T-helper 2 cell (primary cell): ENCODE results near the gene SYNJ2.
"Not testable (repeated sequence)": the region's sequence is repeated elsewhere in the genome, so short reads cannot be mapped to it uniquely, and the experiment has no call there.

Experiments used
- DNase-seq, 5 experiments: peaks; one replicate each; pipeline versions ENCODE4 v3.0.0 to v3.0.0-alpha.2; 2012 to 2022

The SYNJ2 gene

DNA sequence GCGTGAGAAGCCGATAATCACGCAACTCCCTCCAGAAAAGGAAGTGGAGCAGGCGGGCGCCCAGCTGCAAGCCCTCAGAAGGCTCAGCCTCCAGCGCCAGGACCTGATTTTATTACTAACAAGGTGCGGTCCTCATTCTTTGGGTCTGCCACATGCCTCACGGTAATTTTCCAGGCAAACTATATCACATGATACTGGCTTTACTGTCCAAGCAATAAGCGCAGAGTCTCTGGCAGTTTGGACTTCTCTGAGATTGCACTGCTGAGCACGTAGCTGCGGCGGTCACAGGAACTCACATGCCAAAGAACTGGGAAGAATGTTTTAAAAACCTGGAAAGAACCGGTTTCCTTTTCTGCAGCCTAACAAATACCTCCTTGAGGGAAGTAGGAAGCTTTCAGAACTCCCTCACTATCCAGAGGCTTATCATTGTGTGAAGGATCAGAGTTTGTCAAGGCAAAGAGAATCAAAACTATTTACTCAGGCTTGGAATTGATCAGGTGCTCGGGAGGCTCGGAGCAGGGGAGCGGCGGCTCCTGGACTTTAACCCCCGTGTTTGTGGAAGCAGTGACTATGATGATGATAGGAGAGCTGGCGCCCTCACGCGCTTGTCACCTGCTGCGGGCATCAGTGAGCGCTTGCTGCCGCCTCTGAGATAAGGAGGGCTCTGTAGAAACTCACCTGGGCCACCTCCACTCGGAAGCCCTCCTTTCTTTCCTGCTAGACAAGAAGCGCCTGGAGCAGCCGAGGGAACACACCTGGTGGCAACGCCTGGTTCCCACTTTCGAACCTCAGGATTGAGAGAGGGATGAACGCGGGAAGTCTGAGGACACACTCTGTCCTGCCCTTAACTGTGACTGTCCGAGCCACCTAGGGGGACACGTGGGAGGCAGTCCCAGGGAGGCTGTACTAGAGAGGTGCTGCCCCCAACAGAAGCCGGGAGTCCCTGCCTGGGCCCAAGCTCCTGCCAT is 27.2 kb upstream of the SYNJ2 start:
- DNase-seq = no peak

DNA sequence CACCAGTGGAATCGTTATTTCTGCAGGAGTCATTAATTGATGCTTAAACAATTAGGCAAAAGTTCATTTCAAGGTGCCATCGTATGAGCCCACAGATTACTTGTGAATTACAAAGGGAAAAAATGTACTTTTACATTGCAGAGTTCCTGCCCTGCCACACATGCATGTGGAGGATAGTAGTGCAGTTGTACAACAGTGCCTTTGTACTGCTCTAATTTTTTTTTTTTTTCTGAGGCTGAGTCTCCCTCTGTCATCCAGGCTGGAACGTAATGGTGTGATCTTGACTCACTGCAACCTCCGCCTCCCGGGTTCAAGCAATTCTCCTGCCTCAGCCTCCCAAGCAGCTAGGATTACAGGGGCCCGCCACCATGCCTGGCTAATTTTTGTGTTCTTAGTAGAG is 26.0 kb upstream of the SYNJ2 start:
- no peak for DNase-seq

DNA sequence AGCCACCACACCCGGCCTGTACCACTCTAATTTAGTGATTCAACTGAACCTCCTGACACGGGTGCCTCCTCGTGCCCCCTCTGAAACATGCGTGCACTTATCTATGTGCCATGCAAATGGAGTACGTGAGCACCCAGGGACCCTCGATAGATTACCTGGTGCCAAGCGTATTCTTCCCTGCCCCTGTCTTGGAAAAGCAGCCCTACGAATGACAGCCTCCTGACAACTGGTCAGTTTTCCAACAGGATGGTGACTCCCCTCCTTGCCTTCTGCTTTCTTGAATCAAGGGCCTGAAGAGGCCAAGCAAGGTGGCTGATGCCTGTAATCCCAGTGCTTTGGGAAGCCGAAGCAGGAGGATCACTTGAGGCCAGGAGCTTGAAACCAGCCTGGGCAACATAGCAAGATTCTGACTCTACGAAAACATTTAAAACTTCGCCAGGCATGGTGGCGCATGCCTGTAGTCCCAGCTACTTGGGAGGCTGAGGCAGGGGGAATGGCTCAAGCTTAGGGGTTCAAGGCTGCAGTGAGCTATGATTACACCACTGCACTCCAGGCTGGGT is 25.4 kb upstream of the SYNJ2 start:
- no peak for DNase-seq

DNA sequence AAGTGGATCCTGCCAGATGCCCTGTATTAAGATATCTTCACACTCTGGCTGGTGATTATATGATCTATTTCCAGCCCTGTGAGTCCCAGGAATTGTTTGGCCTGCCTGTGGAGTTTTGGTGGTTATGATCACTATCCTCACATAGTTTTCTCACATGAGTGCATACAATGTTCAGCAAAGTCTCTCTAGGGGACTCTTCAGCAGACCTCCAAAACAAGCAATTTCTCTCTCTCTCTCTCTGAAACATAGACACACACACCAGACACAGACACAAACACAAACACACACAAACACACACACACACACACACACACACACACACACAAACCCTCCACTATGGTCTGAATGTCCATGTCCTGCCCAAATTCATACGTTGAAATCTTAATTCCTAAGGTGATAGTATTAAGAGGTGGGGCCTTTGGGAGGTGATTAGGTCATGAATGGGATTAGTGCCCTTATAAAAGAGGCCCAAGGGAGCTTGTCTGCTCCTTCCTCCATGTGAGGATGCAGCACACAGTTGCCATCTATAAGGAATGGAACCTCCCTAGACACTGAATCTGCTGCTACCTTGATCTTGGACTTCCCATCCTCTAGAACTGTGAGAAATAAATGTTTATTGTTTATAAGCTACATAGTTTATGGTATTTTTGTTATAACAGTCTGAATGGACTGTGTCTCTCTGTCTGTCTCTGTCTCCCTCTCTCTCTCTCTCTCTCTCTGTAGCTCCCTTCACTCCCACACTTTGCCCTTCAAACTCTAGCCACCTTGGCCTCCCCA is 22.0 kb upstream of the SYNJ2 start:
- no peak for DNase-seq

DNA sequence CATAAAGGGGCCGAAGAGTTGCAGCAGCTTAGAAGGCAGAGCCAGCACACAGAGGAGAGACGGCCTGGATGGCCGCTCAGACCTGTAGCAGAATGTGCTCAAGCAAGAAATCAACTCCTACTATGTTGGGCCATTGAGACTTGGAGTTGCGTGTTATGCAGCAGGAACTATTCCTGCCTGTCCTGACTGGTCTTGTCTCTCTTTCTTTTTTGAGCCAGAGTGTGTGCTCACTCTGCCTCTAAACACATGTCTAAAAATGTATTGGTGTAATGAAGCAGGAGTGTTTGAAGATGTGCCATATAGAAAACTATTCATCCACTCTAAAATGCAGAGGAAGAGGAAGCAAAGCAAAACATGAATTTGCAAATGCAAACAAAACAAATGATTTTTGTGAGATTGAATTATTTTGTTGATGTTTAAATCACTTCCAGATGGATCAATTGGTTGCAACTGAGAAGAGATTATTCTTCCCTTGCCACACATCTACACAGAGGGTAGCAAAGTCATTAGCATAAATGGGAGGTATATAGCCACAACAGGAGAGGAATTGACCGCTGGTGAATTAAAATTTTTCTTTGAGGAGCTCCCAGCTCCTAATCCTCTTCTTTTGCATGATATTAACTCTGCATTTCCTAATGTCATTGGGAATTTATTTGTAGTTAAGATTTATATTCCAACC is 20.4 kb upstream of the SYNJ2 start:
- no peak for DNase-seq

GRCh38 chr6:157961832-157962575 is 19.7 kb upstream of the SYNJ2 start:
- no peak for DNase-seq

DNA sequence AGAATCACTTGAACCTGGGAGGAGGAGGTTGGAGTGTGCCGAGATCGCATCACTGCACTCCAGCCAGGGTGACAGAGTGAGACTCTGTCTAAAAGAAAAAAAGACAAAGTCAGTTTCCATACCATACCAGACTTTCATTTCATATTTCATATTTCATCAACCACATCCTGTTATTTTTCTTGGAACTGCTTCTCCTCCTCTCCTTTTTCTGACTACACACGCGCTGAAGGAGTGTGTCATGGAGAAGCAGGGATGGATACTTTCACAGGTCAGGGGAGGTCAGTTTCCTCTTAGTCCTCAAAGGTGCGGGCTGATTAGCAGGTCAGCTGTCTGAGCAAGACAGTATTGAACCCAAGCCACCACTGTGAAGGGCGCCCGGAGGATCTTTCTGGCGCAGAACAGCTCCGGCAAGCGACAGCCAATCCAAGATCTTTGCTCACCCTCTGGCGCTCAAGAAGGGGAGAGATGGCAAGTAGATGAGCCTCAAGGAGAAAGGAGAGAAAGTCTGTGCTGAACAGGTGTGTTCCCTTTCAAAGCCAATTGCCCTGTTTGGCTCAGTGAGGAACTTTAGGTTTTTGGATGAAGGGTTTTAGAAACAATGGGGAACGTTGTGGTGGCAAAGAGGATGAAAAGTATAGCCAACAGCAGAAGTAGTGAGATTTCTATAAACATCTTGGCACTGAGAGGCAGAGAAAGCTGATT is 18.9 kb upstream of the SYNJ2 start:
- DNase-seq = peak in 1 of 5 experiments; percentile 33

DNA sequence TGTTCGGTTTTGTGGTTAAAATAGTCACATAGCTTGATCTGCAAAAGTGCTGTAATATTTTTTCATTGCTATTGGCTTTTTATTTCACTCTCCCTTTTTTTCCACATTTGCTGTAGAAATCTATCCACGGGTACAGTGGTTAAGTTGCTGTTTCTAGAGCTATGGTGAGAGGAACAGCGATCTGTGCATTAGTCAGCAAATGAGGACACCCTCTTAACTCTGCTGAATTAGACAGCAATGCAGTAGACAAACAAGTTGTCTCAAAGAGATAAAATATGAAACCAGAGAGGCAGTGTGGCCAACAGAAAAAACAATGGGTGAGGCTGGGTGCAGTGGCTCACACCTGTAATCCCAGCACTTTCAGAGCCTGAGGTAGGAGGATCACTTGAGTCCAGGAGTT is 17.6 kb upstream of the SYNJ2 start:
- DNase-seq = no peak

DNA sequence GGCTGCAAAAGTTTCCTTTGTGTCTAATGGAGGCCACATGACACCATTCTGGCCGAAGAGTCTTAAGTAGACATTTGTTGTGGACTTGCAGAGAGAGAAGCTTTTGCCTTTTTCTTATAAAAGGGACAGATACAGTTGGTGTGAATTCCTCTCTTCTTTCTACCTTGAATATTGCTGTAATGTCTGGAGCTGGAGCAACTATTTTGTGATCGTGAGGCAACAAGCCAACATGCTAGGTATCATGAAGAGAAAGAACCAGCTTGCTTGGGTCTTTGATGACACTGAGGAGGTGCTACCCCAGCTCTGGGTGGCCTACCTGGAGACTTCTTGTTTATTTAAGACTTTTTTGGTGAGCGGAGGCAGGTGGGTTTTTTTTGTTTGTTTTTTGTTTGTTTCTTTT is 16.3 kb upstream of the SYNJ2 start:
- DNase-seq = no peak

DNA sequence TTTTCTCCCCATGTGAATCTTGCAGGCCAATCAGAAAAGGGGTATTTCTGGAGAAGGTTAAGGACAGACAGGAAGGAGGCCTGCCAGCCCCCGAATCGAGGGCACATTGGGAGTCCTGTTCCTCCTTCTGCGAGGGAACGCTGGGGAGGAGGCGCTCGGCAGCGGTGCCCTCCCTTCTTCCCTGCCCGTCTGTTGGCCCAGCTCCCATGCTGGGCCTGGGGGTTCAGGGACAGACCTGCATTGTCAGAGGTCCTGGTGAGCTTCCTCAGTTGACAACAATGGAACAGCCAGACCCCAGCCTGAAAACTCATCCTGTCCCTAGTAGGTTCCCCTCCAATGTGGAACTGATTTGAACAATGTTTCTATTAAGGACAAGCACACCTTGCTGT is 15.1 kb upstream of the SYNJ2 start:
- DNase-seq = no peak

- no peak for DNase-seq
Observed at GRCh38 chr6:157967020-157967419, 14.6 kb upstream of the SYNJ2 start.

GRCh38 chr6:157967486-157967885 is 14.2 kb upstream of the SYNJ2 start:
- no peak for DNase-seq

DNA sequence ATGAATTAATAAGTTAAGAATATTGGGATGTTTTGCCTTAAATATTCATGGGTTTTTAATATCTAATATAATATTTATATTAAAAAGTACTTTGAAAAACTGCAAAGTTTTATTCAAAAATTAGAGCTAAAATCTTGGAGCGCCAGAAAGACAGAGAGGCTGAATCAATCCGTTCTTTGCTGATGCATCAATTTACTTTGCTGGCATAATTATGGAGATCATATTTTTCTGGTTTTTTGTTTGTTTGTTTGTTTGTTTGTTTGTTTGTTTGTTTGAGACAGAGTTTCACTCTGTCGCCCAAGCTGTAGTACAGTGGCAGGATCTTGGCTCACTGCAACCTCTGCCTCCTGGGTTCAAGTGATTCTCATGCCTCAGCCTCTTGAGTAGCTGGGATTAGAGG is 9.5 kb upstream of the SYNJ2 start:
- not testable (repeated sequence) for DNase-seq

- no peak for DNase-seq
Observed at GRCh38 chr6:157974341-157974894, 7.2 kb upstream of the SYNJ2 start.

- no peak for DNase-seq
Observed at GRCh38 chr6:157974967-157975366, 6.7 kb upstream of the SYNJ2 start.

- DNase-seq = no peak
Observed at GRCh38 chr6:157975456-157975855, 6.2 kb upstream of the SYNJ2 start.

DNA sequence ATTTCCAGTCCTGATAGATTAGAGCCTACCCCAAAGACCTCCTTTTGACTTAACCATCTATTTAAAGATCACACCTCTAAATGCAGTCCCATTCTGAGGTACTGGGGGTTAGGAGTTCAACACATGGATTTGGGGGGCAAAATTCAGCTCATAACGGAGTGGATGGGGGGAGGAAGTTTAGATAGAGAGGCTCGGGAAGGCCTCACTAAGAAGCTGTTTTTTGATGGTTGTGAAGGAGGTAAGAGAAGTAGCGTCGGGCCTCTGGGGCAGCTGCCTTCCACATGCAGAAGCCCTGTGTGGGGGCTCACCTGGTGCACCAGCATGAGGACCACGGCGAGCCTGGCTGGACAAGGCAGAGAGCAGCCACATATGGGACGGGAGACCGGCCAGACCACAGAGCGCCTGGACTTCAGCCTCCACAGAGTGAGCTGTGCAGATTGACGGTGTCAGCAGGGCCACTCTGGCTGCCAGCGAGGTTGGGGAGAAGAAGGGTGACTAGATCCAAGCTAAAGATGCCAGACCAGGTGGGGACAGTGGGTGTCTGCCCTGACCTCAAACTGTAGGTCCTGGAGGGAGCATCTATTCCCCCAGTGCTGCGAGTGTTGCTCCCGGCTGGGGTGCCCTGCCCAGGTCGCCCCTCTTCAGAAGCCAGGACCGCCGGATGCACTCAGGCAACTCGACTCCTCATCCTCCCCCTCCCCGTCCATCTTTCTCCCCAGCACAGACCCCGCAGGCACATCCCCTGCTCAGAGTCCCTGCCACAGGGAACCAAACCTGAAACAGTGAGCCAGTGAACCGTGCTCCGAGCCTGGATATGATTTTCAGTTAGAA is 5.1 kb upstream of the SYNJ2 start:
- DNase-seq = no peak

- DNase-seq = no peak
Observed at GRCh38 chr6:157977176-157977804, 4.4 kb upstream of the SYNJ2 start.

GRCh38 chr6:157978021-157978783 is 3.5 kb upstream of the SYNJ2 start:
- DNase-seq = no peak
